ENCODE results near the gene ARTN.

- TF ChIP-seq POLR2A (IDR thresholded peaks at IDR 0.05), result no peak
- TF ChIP-seq CTCF (IDR thresholded peaks at IDR 0.05), result peak in 3 of 6 experiments; percentile 20 to 32 (median 21)
Observed at GRCh38 chr1:43986712-43987111, 53.1 kb downstream of the ARTN start.

Data from Peyer's patch (tissue), 4 donors.